NCI-H1436 treated with DMSO at 0.1 percent for 48 hours (cell line): Measurements from ENCODE around the gene GNB4.

Source experiments
- DNase-seq: peaks from one replicate; lab custom pipeline; 2025; lab: John Stamatoyannopoulos, UW

Gene GNB4

GRCh38 chr3:179432451-179432850 is 18.8 kb downstream of the GNB4 start:
- DNase-seq: no peak

GRCh38 chr3:179432021-179432420 is 19.2 kb downstream of the GNB4 start:
- DNase-seq: no peak

- no peak for DNase-seq
Observed at GRCh38 chr3:179430277-179430870, 20.9 kb downstream of the GNB4 start.

- DNase-seq: no peak
Observed at GRCh38 chr3:179428876-179429548, 22.3 kb downstream of the GNB4 start.

- DNase-seq: no peak
Observed at GRCh38 chr3:179425075-179425474, 26.2 kb downstream of the GNB4 start.

- DNase-seq: no peak
Observed at GRCh38 chr3:179421500-179421899, 29.8 kb downstream of the GNB4 start.

- no peak for DNase-seq
Observed at GRCh38 chr3:179418610-179419009, 32.7 kb downstream of the GNB4 start.

- DNase-seq: no peak
Observed at GRCh38 chr3:179416681-179417080, 34.6 kb downstream of the GNB4 start.

GRCh38 chr3:179415377-179415776 is 35.9 kb downstream of the GNB4 start:
- no peak for DNase-seq

- DNase-seq: no peak
Observed at GRCh38 chr3:179414804-179415203, 36.5 kb downstream of the GNB4 start.

GRCh38 chr3:179410999-179411398 is 40.3 kb downstream of the GNB4 start:
- no peak for DNase-seq

- DNase-seq: no peak
Observed at GRCh38 chr3:179410331-179410730, 40.9 kb downstream of the GNB4 start.

- DNase-seq: no peak
Observed at GRCh38 chr3:179404307-179404706, 47.0 kb downstream of the GNB4 start.

GRCh38 chr3:179402963-179403362 is 48.3 kb downstream of the GNB4 start:
- DNase-seq: no peak

- DNase-seq: no peak
Observed at GRCh38 chr3:179401561-179401960, 49.7 kb downstream of the GNB4 start.

- no peak for DNase-seq
Observed at GRCh38 chr3:179398574-179399231, 52.6 kb downstream of the GNB4 start.

- DNase-seq: no peak
Observed at GRCh38 chr3:179391906-179392305, 59.4 kb downstream of the GNB4 start.

- no peak for DNase-seq
Observed at GRCh38 chr3:179376474-179376873, 74.8 kb downstream of the GNB4 start.

- DNase-seq: no peak
Observed at GRCh38 chr3:179375091-179375999, 75.9 kb downstream of the GNB4 start.

GRCh38 chr3:179373938-179374337 is 77.3 kb downstream of the GNB4 start:
- DNase-seq: no peak

- DNase-seq: no peak
Observed at GRCh38 chr3:179369621-179370020, 81.6 kb downstream of the GNB4 start.

GRCh38 chr3:179363332-179363731 is 87.9 kb downstream of the GNB4 start:
- no peak for DNase-seq
